ENCODE results near the gene PDZD2.

PDZD2 gene

DNA sequence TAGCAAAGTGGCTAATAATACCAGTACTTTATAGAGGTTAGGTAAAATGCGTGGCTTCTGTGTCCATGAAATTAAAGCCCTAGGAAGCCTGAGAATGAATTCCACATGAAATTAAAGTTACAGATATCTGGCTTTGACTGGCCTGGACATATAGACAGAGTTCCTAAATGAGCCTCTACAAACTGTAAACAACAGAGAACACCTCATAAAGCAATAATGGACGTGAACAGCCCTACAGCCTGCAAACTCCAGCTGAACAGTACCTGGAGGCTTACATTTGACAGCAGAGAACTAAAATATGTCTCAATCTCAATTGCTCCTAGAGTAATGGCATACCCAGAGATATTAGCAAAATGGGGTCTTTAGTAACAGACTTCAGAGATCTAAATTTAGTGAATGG is 506.4 kb downstream of the PDZD2 start:
- DNase-seq (ENCODE audit: low spot score), result no peak

DNA sequence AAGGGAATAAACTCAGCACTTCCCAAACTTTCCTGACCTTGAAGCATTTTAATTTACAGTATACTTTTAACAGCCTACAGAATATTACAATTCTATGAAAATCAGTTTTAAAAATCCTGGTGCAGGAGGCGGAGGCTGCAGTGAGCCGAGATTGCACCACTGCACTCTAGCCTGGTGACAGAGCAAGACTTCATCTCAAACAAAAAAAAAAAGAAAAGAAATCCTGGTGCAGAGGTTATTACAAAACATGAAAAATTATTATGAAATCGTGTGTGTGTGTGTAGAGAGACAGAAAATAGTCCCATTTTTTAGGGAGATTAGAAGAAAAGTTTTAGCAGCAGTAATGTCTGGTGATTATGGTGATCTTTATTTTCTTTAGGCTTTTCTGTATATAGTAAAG is 508.3 kb downstream of the PDZD2 start:
- no peak for DNase-seq (ENCODE audit: low spot score)

DNA sequence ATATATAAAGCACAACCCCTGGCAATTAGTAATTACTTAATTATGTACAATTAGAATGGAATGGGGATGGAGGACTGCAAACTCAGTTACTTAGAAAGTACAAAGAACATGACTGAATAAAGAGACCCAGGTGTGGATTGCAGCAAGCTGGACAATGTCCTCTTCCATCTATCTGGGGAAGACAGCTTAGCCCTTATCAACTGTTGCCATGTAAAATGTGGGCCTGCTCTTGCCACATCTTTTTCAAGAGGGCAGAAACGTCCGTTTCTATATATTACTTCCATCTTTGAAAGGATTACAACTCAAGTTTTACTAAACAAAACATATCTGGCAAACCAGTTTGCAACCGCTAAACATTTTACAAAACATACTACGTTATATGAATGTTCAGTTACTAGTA is 509.0 kb downstream of the PDZD2 start:
- peak; percentile 38 for DNase-seq (ENCODE audit: low spot score)

DNA sequence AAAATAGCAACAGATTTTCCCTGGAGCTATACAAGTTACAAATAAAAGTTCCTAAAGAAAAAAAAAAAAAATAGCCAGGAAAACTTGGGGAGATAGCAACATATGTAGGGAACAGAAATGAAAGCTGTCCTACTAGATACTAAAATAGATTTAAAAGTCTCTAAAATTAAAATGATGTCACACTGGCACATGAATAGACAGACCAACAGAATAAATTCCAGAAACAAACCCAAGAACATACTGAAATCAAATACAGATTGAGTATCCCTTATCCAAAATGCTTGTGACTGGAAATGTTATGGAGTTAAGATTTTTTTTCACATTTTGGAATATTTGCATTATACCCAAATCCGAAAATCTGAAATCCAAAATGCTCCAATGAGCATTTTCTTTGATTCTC is 511.4 kb downstream of the PDZD2 start:
- DNase-seq (ENCODE audit: low spot score), result no peak

DNA sequence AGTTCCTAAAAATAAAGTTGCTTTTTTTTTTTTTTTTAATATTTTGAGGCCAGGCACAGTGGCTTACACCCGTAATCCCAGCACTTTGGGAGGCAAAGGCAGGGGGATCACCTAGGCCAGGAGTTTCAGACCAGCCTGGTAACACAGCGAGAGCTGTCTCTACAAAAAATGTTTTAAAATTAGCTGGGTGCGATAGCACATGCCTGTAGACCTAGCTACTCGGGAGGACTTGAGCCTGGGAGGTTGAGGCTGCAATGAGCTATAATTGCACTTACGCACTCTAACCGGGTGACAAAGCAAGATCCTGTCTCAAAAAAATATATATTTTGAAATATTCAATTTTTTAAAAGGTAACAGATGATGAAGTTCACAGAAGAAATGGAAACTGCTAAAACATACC is 512.3 kb downstream of the PDZD2 start:
- no peak for DNase-seq (ENCODE audit: low spot score)

DNA sequence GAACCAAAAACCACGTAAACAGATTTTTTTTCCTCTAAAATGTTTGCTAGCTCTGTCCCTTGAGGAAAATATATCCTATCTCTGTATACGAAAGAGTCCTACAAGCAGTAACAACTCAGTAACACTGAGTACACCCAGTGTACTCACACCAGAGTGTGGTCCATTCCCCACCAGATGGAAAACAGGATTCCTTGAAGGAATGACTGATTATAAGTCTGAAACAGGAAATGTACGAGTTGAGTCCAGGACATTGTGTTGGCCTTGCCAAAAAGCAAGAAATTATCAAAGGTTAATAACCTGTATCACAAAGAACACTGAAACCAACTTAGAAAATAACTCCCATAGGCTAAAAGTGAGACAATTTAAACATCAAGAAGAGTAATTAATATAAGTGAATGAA is 514.8 kb downstream of the PDZD2 start:
- no peak for DNase-seq (ENCODE audit: low spot score)

DNA sequence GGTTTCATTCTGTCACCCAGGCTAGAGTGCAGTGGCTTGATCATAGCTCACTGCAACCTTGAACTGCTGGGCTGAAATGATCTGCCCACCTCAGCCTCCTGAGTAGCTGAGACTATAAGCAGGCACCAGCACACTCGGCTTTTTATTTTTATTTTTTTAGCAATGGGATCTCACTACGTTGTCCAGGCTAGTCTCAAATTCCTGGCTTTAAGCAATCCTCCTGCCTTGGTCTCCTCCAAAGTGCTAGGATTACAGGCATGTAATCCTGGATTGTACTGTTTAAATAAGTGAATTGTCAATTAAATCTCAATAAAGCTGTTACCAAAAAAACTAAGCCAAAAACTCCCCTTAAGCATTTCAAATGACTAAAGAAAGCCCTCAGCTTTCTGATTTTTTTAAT is 516.3 kb downstream of the PDZD2 start:
- DNase-seq (ENCODE audit: low spot score), result no peak

DNA sequence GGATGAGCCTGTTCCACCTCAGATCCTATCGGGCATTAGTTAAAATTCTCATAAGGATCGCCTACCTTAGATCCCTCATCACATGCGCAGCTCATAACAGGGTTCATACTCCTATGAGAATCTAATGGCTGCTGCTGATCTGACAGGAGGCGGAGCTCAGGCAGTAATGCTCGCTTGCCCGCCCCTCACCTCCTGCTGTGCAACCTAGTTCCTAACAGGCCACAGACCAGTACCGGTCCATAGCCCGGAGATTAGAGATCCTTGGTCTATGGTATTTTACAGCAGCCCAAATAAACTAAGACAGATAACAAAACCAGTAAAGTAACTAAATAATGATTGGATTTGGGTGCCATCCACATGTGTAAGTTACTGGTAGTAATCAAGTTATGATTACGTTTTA is 517.7 kb downstream of the PDZD2 start:
- no peak for DNase-seq (ENCODE audit: low spot score)

DNA sequence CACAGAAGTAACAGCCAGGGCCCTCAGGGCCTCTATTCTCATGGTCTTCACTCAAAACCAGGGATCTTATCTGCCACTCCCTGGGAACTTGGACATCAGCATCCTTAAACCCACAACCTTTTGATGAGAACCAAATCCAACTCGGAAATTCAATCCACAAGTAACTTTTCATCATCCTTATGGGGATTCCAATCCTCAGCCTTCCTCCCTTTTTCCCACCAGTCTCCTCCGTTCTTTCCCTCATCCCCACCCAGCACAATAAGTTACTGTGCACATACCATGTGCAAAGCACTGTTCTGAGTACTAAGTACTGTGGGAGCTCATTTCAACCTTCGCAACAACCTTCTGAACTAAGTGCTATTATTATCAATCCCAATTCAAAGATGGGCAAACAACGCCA is 518.1 kb downstream of the PDZD2 start:
- no peak for DNase-seq (ENCODE audit: low spot score)

DNA sequence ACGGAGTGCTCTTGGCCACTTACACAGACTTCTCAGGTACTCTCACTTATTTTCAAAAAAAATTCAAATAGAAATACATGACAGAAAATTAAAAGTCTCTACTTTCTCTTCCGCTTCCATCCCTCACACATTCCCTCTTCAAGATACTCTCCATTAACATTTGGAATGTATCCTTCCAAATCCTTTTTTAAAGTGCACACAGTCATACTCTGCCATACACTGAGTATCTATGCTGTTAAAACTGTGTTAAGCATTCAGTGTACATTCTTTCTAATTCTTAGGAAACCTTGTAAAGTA is 519.7 kb downstream of the PDZD2 start:
- DNase-seq (ENCODE audit: low spot score), result no peak

DNA sequence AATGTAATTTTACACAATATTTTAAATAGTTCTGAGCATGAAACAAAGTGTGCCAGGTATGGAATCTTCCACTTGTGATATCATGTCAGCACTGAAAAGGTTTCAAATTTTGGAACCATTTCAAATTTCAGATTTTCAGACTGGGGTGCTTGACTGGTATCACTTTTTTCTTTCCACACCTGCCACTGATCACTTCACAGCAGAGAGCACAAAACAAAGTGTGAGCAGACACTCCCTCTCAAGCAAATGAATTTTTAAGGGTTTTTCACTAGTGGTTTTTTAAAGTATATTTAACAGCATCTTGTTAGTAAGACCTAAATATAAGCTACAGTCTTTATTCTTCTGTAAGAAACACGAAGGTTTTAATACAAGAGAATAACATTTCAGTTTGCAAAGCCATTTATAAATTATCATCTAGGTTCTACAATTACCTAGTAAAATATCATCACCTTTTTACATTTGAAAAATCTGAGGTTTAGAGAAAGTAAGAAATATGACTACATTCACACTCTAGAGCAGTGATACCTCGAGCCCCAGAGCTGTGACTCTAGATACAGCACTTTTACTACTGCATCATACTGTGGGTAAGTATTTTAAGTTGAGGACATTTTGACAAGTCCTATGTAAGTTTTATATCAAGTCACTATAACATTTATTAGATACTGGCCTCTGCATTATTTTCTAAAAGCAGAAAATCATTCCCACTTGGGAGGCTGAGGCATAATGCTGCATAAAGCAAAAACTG is 520.6 kb downstream of the PDZD2 start:
- no peak for DNase-seq (ENCODE audit: low spot score)

DNA sequence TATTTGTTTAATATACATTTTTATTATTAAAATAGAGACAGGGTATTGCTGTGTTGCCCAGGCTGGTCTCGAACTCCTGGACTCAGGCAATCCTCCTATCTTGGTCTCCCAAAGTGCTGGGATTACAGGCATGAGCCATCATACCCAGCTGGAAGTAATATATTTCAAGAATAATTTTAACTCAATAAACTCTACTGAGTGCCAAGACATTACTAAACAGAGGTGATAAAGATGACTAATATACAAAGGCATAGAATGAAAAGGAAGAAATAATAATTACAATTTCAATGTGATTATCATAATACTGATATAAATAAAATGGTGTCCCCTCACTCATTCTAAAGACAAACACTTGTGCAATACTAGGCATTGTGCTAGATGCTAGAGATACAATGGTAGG is 521.3 kb downstream of the PDZD2 start:
- no peak for DNase-seq (ENCODE audit: low spot score)
